Memory B cell (primary cell): Measurements from ENCODE around the gene OLIG1.

Source experiments
- ATAC-seq: fragments of 150-1000 bp; cut with Tn5 transposase; 2 replicates; pipeline ENCODE4 v1.10.0; 2021; ENCODE audit warnings: low read depth, mild to moderate bottlenecking, moderate library complexity
- DNase-seq, 2 donors: peaks; one replicate each; pipeline ENCODE4 v3.0.0; 2022; ENCODE audit warnings: low spot score in 2 of 2
- H3K27ac Mint-ChIP-seq: one replicate; pipeline ENCODE4 v1.8.0; 2022; ENCODE audit warnings: mild to moderate bottlenecking, moderate library complexity, mixed read lengths
- H3K27me3 Mint-ChIP-seq: one replicate; pipeline ENCODE4 v1.8.0; 2022; ENCODE audit warnings: mixed read lengths
- H3K36me3 Mint-ChIP-seq: one replicate; pipeline ENCODE4 v1.8.0; 2022; ENCODE audit warnings: mild to moderate bottlenecking, mixed read lengths
- H3K4me1 Mint-ChIP-seq: one replicate; pipeline ENCODE4 v1.8.0; 2022; ENCODE audit warnings: mixed read lengths
- H3K4me3 Mint-ChIP-seq: one replicate; pipeline ENCODE4 v1.8.0; 2022; ENCODE audit warnings: mild to moderate bottlenecking, moderate library complexity, mixed read lengths
- H3K9me3 Mint-ChIP-seq: one replicate; pipeline ENCODE4 v1.8.0; 2022; ENCODE audit warnings: mixed read lengths

Gene OLIG1

GRCh38 chr21:33069994-33070743 lies at the start of gene OLIG1:
TSS of gene OLIG1 (plus strand) at chr21:33070141. CDS start at chr21:33070247, 106 bp downstream.
- peaks cover 2% of the 10 kb centered on the region for H3K36me3 Mint-ChIP-seq
- no peaks in the 10 kb centered on the region for H3K9me3 Mint-ChIP-seq
- H3K4me1 Mint-ChIP-seq, result peaks cover 5% of the 10 kb centered on the region
- no peak for ATAC-seq
- no peak within 1 kb of the TSS for H3K4me3 Mint-ChIP-seq
- DNase-seq, result no peak
- no peak within 1 kb of the TSS for H3K27ac Mint-ChIP-seq
- peaks cover 28% of the 10 kb centered on the region for H3K27me3 Mint-ChIP-seq

- no peak overlapping the region for H3K27ac Mint-ChIP-seq
- H3K9me3 Mint-ChIP-seq, result no peaks in the 10 kb centered on the region
- DNase-seq, result no peak
- no peaks in the 10 kb centered on the region for H3K36me3 Mint-ChIP-seq
- peaks cover 40% of the 10 kb centered on the region for H3K27me3 Mint-ChIP-seq
- no peak overlapping the region for H3K4me3 Mint-ChIP-seq
- peaks cover 14% of the 10 kb centered on the region for H3K4me1 Mint-ChIP-seq
- no peak for ATAC-seq
Observed at GRCh38 chr21:33020558-33021100, 49.3 kb upstream of the OLIG1 start.

- no peak overlapping the region for H3K4me3 Mint-ChIP-seq
Observed at GRCh38 chr21:33021150-33021549, 48.8 kb upstream of the OLIG1 start.

GRCh38 chr21:33021667-33022066 lies 48.3 kb upstream of the OLIG1 start:
- Mint-ChIP-seq H3K36me3 (no peaks in the 10 kb centered on the region), H3K27me3 (peaks cover 42% of the 10 kb centered on the region), H3K4me3 (no peak overlapping the region), H3K4me1 (peaks cover 15% of the 10 kb centered on the region), H3K27ac (no peak overlapping the region), H3K9me3 (no peaks in the 10 kb centered on the region)
- DNase-seq (no peak), ATAC-seq (no peak)

More at GRCh38 chr21:33021150-33021549, 48.8 kb upstream of the OLIG1 start:
- ATAC-seq, result no peak
- Mint-ChIP-seq H3K9me3 (no peaks in the 10 kb centered on the region), H3K27me3 (peaks cover 41% of the 10 kb centered on the region), H3K36me3 (no peaks in the 10 kb centered on the region), H3K27ac (no peak overlapping the region), H3K4me1 (peaks cover 14% of the 10 kb centered on the region)
- DNase-seq, result no peak

- DNase-seq, result no peak
- Mint-ChIP-seq H3K27me3 (peaks cover 42% of the 10 kb centered on the region), H3K4me1 (peaks cover 16% of the 10 kb centered on the region), H3K27ac (no peak overlapping the region), H3K4me3 (no peak overlapping the region), H3K9me3 (no peaks in the 10 kb centered on the region), H3K36me3 (no peaks in the 10 kb centered on the region)
- ATAC-seq, result no peak
Observed at GRCh38 chr21:33022489-33022827, 47.5 kb upstream of the OLIG1 start.

- Mint-ChIP-seq H3K27ac (no peak overlapping the region), H3K4me3 (no peak overlapping the region), H3K9me3 (no peaks in the 10 kb centered on the region), H3K27me3 (peaks cover 40% of the 10 kb centered on the region), H3K36me3 (no peaks in the 10 kb centered on the region), H3K4me1 (peaks cover 16% of the 10 kb centered on the region)
- ATAC-seq (no peak), DNase-seq (no peak)
Observed at GRCh38 chr21:33022828-33023573, 46.9 kb upstream of the OLIG1 start.

GRCh38 chr21:33023574-33024200 lies 46.3 kb upstream of the OLIG1 start:
- DNase-seq (no peak), ATAC-seq (no peak)
- Mint-ChIP-seq H3K9me3 (no peaks in the 10 kb centered on the region), H3K4me3 (no peak overlapping the region), H3K36me3 (no peaks in the 10 kb centered on the region), H3K4me1 (peaks cover 16% of the 10 kb centered on the region), H3K27me3 (peaks cover 37% of the 10 kb centered on the region), H3K27ac (no peak overlapping the region)

GRCh38 chr21:33024201-33025103 lies 45.5 kb upstream of the OLIG1 start:
- Mint-ChIP-seq H3K4me3 (no peak overlapping the region), H3K27ac (no peak overlapping the region), H3K9me3 (no peaks in the 10 kb centered on the region), H3K27me3 (peaks cover 33% of the 10 kb centered on the region), H3K4me1 (peaks cover 11% of the 10 kb centered on the region), H3K36me3 (no peaks in the 10 kb centered on the region)
- DNase-seq, result no peak
- ATAC-seq, result no peak

GRCh38 chr21:33025106-33025488 lies 44.8 kb upstream of the OLIG1 start:
- no peaks in the 10 kb centered on the region for H3K9me3 Mint-ChIP-seq
- peaks cover 9% of the 10 kb centered on the region for H3K4me1 Mint-ChIP-seq
- H3K27me3 Mint-ChIP-seq, result peaks cover 39% of the 10 kb centered on the region
- H3K36me3 Mint-ChIP-seq, result no peaks in the 10 kb centered on the region
- no peak overlapping the region for H3K27ac Mint-ChIP-seq
- H3K4me3 Mint-ChIP-seq, result no peak overlapping the region
- DNase-seq (no peak), ATAC-seq (no peak)

GRCh38 chr21:33025489-33026442 lies 44.2 kb upstream of the OLIG1 start, which contains the start of gene OLIG2:
TSS of gene OLIG2 (plus strand) at chr21:33025935. CDS start at chr21:33026863, 928 bp downstream.
- Mint-ChIP-seq H3K9me3 (no peaks in the 10 kb centered on the region), H3K27me3 (peaks cover 36% of the 10 kb centered on the region), H3K36me3 (no peaks in the 10 kb centered on the region), H3K4me1 (peaks cover 6% of the 10 kb centered on the region), H3K27ac (no peak within 1 kb of the TSS), H3K4me3 (no peak within 1 kb of the TSS)
- DNase-seq, result no peak
- no peak for ATAC-seq

GRCh38 chr21:33026443-33026858 lies 43.5 kb upstream of the OLIG1 start:
- Mint-ChIP-seq H3K4me1 (peaks cover 6% of the 10 kb centered on the region), H3K9me3 (no peaks in the 10 kb centered on the region), H3K36me3 (no peaks in the 10 kb centered on the region), H3K27me3 (peaks cover 36% of the 10 kb centered on the region), H3K27ac (no peak overlapping the region), H3K4me3 (no peak overlapping the region)
- ATAC-seq (no peak), DNase-seq (no peak)

GRCh38 chr21:33026878-33027400 lies 43.0 kb upstream of the OLIG1 start:
- no peak overlapping the region for H3K4me3 Mint-ChIP-seq
- H3K27me3 Mint-ChIP-seq, result peaks cover 35% of the 10 kb centered on the region
- H3K27ac Mint-ChIP-seq, result no peak overlapping the region
- H3K4me1 Mint-ChIP-seq, result peaks cover 6% of the 10 kb centered on the region
- DNase-seq (no peak), ATAC-seq (no peak)
- no peaks in the 10 kb centered on the region for H3K36me3 Mint-ChIP-seq
- no peaks in the 10 kb centered on the region for H3K9me3 Mint-ChIP-seq
